Kidney (tissue), 14 donors: ENCODE measurements around the gene SH2D2A. TPM values are rescaled to one million over a fixed set of nuclear protein-coding genes. Genes with fewer than 3 reads are reported as not detected.

Source experiments
- DNase-seq, 5 donors: peaks; one replicate each; pipeline ENCODE4 v3.0.0-alpha.2; 2013 to 2020
- FAIRE-seq: peaks from 2 replicates; lab custom pipeline; 2012; peaks lifted over from hg19 to GRCh38; lab: Jason Lieb, UNC
- H3K27ac ChIP-seq, 2 donors: one replicate each; pipeline ENCODE4 v1.7.0; 2013; ENCODE audit warnings: low read depth in 2 of 2, low read length in 2 of 2, inconsistent platforms in 1 of 2
- H3K27me3 ChIP-seq: one replicate; pipeline ENCODE4 v1.7.1; 2013; ENCODE audit warnings: low read length, inconsistent platforms; ENCODE audit not compliant: control insufficient read depth, insufficient read depth
- H3K36me3 ChIP-seq, 3 donors: one replicate each; pipeline versions ENCODE4 v1.7.0 to v1.7.1; 2013; ENCODE audit warnings: low read length in 3 of 3, control low read depth in 1 of 3, inconsistent platforms in 1 of 3; ENCODE audit not compliant: insufficient read depth in 3 of 3, control insufficient read depth in 2 of 3
- H3K4me1 ChIP-seq, 3 donors: one replicate each; pipeline versions ENCODE4 v1.7.0 to v1.7.1; 2013; ENCODE audit warnings: low read length in 3 of 3, inconsistent platforms in 1 of 3, low read depth in 1 of 3; ENCODE audit not compliant: control insufficient read depth in 2 of 3, insufficient read depth in 2 of 3
- H3K4me3 ChIP-seq, 3 donors: one replicate each; pipeline versions ENCODE4 v1.7.0 to v1.8.1; 2013; ENCODE audit warnings: low read length in 3 of 3, control low read depth in 1 of 3, inconsistent platforms in 1 of 3
- H3K9ac ChIP-seq, 3 donors: one replicate each; pipeline versions ENCODE4 v1.7.0 to v1.7.1; 2013; ENCODE audit warnings: low read length in 3 of 3, control low read depth in 1 of 3, inconsistent platforms in 1 of 3
- H3K9me3 ChIP-seq, 3 donors: one replicate each; pipeline versions ENCODE4 v1.7.0 to v1.7.1; 2013; ENCODE audit warnings: low read length in 3 of 3, control low read depth in 1 of 3, inconsistent platforms in 1 of 3; ENCODE audit not compliant: control insufficient read depth in 2 of 3, insufficient read depth in 1 of 3
- CTCF ChIP-seq: IDR thresholded peaks from 3 replicates; pipeline ENCODE4 v1.5.1; 2012; ENCODE audit warnings: mild to moderate bottlenecking, moderate library complexity, borderline replicate concordance; ENCODE audit not compliant: insufficient read depth; ENCODE audit errors: extremely low read depth
- intact Hi-C: fragments of 100-400 bp; cut with DNase I; formaldehyde crosslinking; loops from one replicate; pipeline ENCODE4 v1.11.1; 2022
- polyA plus RNA-seq: library from polyadenylated mRNA; stranded (reverse); fragments of 350-450 nt; fragmentation: Illumina TruSeq; extraction: RNeasy Lipid Tissue Mini Kit (QIAGEN cat#74804); gene quantifications from one replicate; pipeline ENCODE4 v1.2.3, GENCODE V29; 2014; ENCODE audit warnings: low read depth, low replicate concordance; ENCODE audit not compliant: insufficient read depth
- total RNA-seq: library from RNA; stranded (reverse); fragmentation: NEBNext Ultra II Directional; extraction: Animal tissue kit (Norgen Biotek cat#: 25700); gene quantifications from one replicate; pipeline ENCODE4 v1.2.1, GENCODE V29; 2021
- donor health status: control.
- donor health status: control.
- donor health status: control.
- donor health status: control.
- donor health status: control.
- donor health status: DM: yes; HTN: yes; CAD: no.
- donor health status: Normal renal cell carcinoma (clear cell type).

The SH2D2A gene
- total and polyA plus RNA-seq, 2 donors from 2014 or later = 0.32 to 4.3 TPM

GRCh38 chr1:156795374-156795733 is 21.3 kb downstream of the SH2D2A start:
- FAIRE-seq (no peak), DNase-seq (no peak)
- Histone ChIP-seq H3K9ac (no peak overlapping the region), H3K4me3 (no peak overlapping the region), H3K27ac (no peak overlapping the region), H3K9me3 (no peaks in the 10 kb centered on the region), H3K36me3 (peaks cover 19 to 78% (median 47%) of the 10 kb centered on the region in 3 donors), H3K4me1 (no peaks in the 10 kb centered on the region), H3K27me3 (no peaks in the 10 kb centered on the region)
- intact Hi-C loops = loop anchor here (10.0 kb wide), 1 partner anchor 59 kb away; the partner anchor contains the start of gene INSRR
- no peak for TF ChIP-seq CTCF

- H3K27me3 ChIP-seq = no peaks in the 10 kb centered on the region
- TF ChIP-seq CTCF = no peak
- H3K9me3 ChIP-seq = no peaks in the 10 kb centered on the region
- intact Hi-C loops = loop anchor here (10.0 kb wide), 1 partner anchor 60 kb away; the partner anchor contains the start of gene INSRR
- H3K9ac ChIP-seq = no peak overlapping the region
- no peak overlapping the region for H3K27ac ChIP-seq
- no peak overlapping the region for H3K4me3 ChIP-seq
- no peak for DNase-seq
- FAIRE-seq = no peak
- H3K4me1 ChIP-seq = no peaks in the 10 kb centered on the region
- peaks cover 19 to 75% (median 47%) of the 10 kb centered on the region in 3 donors for H3K36me3 ChIP-seq
These were observed 21.9 kb downstream of the SH2D2A start for GRCh38 chr1:156794506-156795373.

DNA sequence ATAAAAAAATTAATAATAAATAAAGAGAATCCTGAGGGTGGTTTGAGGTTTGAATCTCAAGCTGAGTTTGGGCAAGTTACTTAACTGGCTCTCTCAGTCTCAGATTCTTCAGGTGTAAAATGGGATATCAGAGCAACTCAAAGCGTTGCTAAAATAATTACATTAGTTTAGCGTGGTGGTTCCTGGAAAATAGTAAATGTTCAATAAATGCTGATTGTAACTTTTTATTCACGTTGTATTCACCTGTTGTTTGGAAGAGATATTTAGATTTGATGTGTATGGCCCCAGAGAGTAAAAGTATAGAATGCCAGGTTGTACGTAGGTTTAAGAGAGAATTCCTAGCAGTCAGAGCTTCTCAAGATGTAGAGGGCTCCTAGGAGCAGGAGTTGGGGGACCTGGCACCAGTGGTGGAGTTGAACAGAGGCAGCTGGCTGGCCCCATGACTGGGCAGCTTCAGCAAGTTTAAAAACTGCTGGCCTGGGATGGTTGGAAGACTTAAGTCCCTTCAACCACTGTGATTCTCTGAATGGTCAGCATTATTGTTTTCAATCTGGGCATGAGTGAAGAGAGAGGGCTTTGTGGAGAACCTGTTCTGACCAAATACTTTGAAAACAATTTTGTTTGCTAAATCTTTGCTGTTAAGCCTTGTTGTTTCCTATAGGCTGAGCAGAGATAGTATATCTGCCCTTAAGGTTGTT is 26.9 kb downstream of the SH2D2A start:
- no peak for DNase-seq
- FAIRE-seq = no peak
- Histone ChIP-seq H3K27me3 (no peaks in the 10 kb centered on the region), H3K4me3 (no peak overlapping the region), H3K9ac (no peak overlapping the region), H3K27ac (no peak overlapping the region), H3K4me1 (no peaks in the 10 kb centered on the region), H3K9me3 (no peaks in the 10 kb centered on the region), H3K36me3 (peaks cover 8 to 54% (median 38%) of the 10 kb centered on the region in 3 donors)
- no peak for TF ChIP-seq CTCF
- intact Hi-C loops = loop anchor here (10.0 kb wide), 1 partner anchor 65 kb away; the partner anchor contains the start of gene INSRR
